K562 (cell line): ENCODE data around the gene PTX3. TPM values are rescaled to one million over a fixed set of nuclear protein-coding genes. Genes with fewer than 3 reads are reported as not detected.

Experiments
- ATAC-seq: fragments of 200-7000 bp; cut with Tn5 transposase; 3 replicates; pipeline ENCODE4 v1.9.1; 2020; ENCODE audit warnings: moderate library complexity
- BruUV-seq: library from RNA; stranded (reverse); fragments of 400-500 nt; replicated peaks from 2 replicates; lab custom pipeline; 2021; lab: Mats Ljungman, UMichigan
- CTCF ChIA-PET: fragments of 300-600 bp; formaldehyde crosslinking; extraction: SDS; loops from one replicate; lab custom pipeline; 2021; ENCODE audit warnings: low intra/inter-chr PET ratio; lab: Yijun Ruan, JAX
- POLR2A ChIA-PET: fragments of 300-600, 350-650 bp; sonication (Branson Sonifier 250); formaldehyde crosslinking; extraction: SDS; loops from one replicate; lab custom pipeline; 2021; ENCODE audit warnings: antibody characterized with exemption, inconsistent platforms; lab: Yijun Ruan, JAX
- DNase-seq, 4 experiments: peaks; one replicate each; pipeline versions ENCODE4 v3.0.0 to v3.0.0-alpha.2; 2011 to 2018; ENCODE audit warnings: low spot score in 3 of 4, mixed read lengths in 3 of 4; ENCODE audit errors: extremely low read depth in 1 of 4
- FAIRE-seq: peaks from 2 replicates; lab custom pipeline; 2011; peaks lifted over from hg19 to GRCh38; lab: Jason Lieb, UNC
- H2AFZ ChIP-seq: 2 replicates; pipeline ENCODE4 v1.6.0; 2011; ENCODE audit warnings: low read depth, low read length, control low read depth, inconsistent platforms
- H3K27ac ChIP-seq: fragments of 200-600 bp; 3 replicates; pipeline ENCODE4 v1.8.0; 2011; ENCODE audit warnings: low read depth, mild to moderate bottlenecking, control low read depth, inconsistent platforms, low read length, moderate library complexity, mixed read lengths; ENCODE audit errors: extremely low read depth
- H3K27me3 ChIP-seq, 2 experiments: fragments of 300-600 bp in 1 of 2; 2 replicates in 1 of 2; 3 replicates in 1 of 2; pipeline versions ENCODE4 v1.6.0 to v1.8.0; 2011; ENCODE audit warnings: inconsistent platforms in 2 of 2, low read length in 2 of 2, mild to moderate bottlenecking in 1 of 2, mixed read lengths in 1 of 2, moderate library complexity in 1 of 2; ENCODE audit not compliant: control insufficient read depth in 2 of 2, insufficient read depth in 2 of 2
- H3K36me3 ChIP-seq: fragments of 300-600 bp; 3 replicates; pipeline ENCODE4 v1.8.0; 2011; ENCODE audit warnings: mild to moderate bottlenecking, low read length, inconsistent platforms; ENCODE audit not compliant: control insufficient read depth, insufficient read depth
- H3K4me1 ChIP-seq, 2 experiments: fragments of 200-600 bp in 1 of 2; replicated peaks in 1 of 2; 2 replicates in 1 of 2; 3 replicates in 1 of 2; pipeline versions ENCODE4 v1.5.1 to v1.8.0; 2011; ENCODE audit warnings: inconsistent platforms in 2 of 2, low read length in 2 of 2, mild to moderate bottlenecking in 1 of 2, mixed read lengths in 1 of 2, moderate library complexity in 1 of 2; ENCODE audit not compliant: control insufficient read depth in 2 of 2, insufficient read depth in 2 of 2
- H3K4me2 ChIP-seq: 2 replicates; pipeline ENCODE4 v1.6.1; 2011; ENCODE audit warnings: low read length, control low read depth, inconsistent platforms, mixed read lengths; ENCODE audit not compliant: insufficient read depth
- H3K4me3 ChIP-seq: fragments of 200-600 bp; sonication (generic), shearing (Covaris generic); 2 replicates; pipeline ENCODE4 v1.5.1; 2016; ENCODE audit warnings: control low read depth, inconsistent platforms
- H3K79me2 ChIP-seq: fragments of 200-600 bp; 3 replicates; pipeline ENCODE4 v1.8.0; 2011; ENCODE audit warnings: low read length, inconsistent platforms; ENCODE audit not compliant: control insufficient read depth, insufficient read depth
- H3K9ac ChIP-seq, 2 experiments: 2 replicates each; pipeline versions ENCODE4 v1.6.0 to v1.6.1; 2011; ENCODE audit warnings: low read depth in 2 of 2, low read length in 2 of 2, control low read depth in 1 of 2, inconsistent platforms in 1 of 2, mild to moderate bottlenecking in 1 of 2, mixed read lengths in 1 of 2; ENCODE audit not compliant: insufficient read depth in 1 of 2
- H3K9me1 ChIP-seq: one replicate; pipeline ENCODE4 v1.6.0; 2011; ENCODE audit warnings: inconsistent platforms, mild to moderate bottlenecking, low read length, moderate library complexity; ENCODE audit not compliant: control insufficient read depth, insufficient read depth
- H3K9me3 ChIP-seq: replicated peaks from 2 replicates; pipeline ENCODE4 v1.5.1; 2011; ENCODE audit warnings: low read depth, low read length, inconsistent platforms; ENCODE audit not compliant: control insufficient read depth, insufficient read depth
- H4K20me1 ChIP-seq: replicated peaks from 2 replicates; pipeline ENCODE4 v1.6.1; 2011; ENCODE audit warnings: low read length, inconsistent platforms, mixed read lengths; ENCODE audit not compliant: control insufficient read depth, insufficient read depth
- BRD4 ChIP-seq: fragments of 200-600 bp; sonication (generic); IDR thresholded peaks from 2 replicates; pipeline ENCODE4 v1.6.1; 2017; ENCODE audit warnings: inconsistent platforms
- GTF2F1 ChIP-seq: IDR thresholded peaks from 2 replicates; pipeline ENCODE4 v1.6.1; 2011; ENCODE audit warnings: low read depth, low read length, improper control_type of control experiment
- KDM1A ChIP-seq, 2 experiments: fragments of 450-650 bp; IDR thresholded peaks; 2 replicates each; pipeline ENCODE4 v1.6.1; 2016; ENCODE audit warnings: mild to moderate bottlenecking in 2 of 2
- KDM5B ChIP-seq: fragments of 200-600 bp; sonication (generic); IDR thresholded peaks from 2 replicates; pipeline ENCODE4 v1.6.1; 2012; ENCODE audit warnings: low read depth, mild to moderate bottlenecking, moderate library complexity, low read length, control low read depth, inconsistent platforms; ENCODE audit not compliant: insufficient replicate concordance
- NCOA1 ChIP-seq: fragments of 450-650 bp; IDR thresholded peaks from 2 replicates; pipeline ENCODE4 v1.6.1; 2016; ENCODE audit warnings: low read depth
- PTBP1 ChIP-seq: fragments of 200-400 bp; formaldehyde crosslinking; IDR thresholded peaks from 2 replicates; pipeline ENCODE4 v1.6.1; 2017; ENCODE audit warnings: low read depth, low read length
- RBM15 ChIP-seq: fragments of 200-400 bp; formaldehyde crosslinking; IDR thresholded peaks from 2 replicates; pipeline ENCODE4 v1.6.1; 2018; ENCODE audit warnings: mild to moderate bottlenecking, low read length, moderate library complexity; ENCODE audit not compliant: insufficient read depth
- SAFB2 ChIP-seq: fragments of 200-400 bp; formaldehyde crosslinking; IDR thresholded peaks from 2 replicates; pipeline ENCODE4 v1.6.1; 2018; ENCODE audit warnings: borderline replicate concordance, low read length, low read depth, moderate library complexity; ENCODE audit not compliant: severe bottlenecking
- ZNF23 ChIP-seq: fragments of 250-450 bp; sonication (Bioruptor Pico); IDR thresholded peaks from 2 replicates; pipeline ENCODE4 v1.4.0; 2020; ENCODE audit warnings: mild to moderate bottlenecking
- ZNF766 ChIP-seq: fragments of 200-800 bp; sonication (Bioruptor generic); conservative IDR thresholded peaks from 2 replicates; pipeline ENCODE4 v1.6.1; 2016; ENCODE audit warnings: missing genetic modification characterization, missing compliant biosample characterization
- WGBS: fragments of 100-300 bp; shearing (Covaris generic); methylation state at CpG from one replicate; pipeline ENCODE4 v1.1.6; 2016; ENCODE audit warnings: low coverage, mixed read lengths; ENCODE audit not compliant: insufficient coverage; ENCODE audit errors: missing lambda C conversion rate; 5-methylcytosine and 5-hydroxymethylcytosine counted together
- in situ Hi-C: fragments of 300-500 bp; cut with MboI; formaldehyde crosslinking; loops from 4 replicates; pipeline ENCODE4 v1.15.0; 2018; ENCODE audit warnings: inconsistent platforms, mixed read lengths
- intact Hi-C: fragments of 100-400 bp; cut with micrococcal nuclease; formaldehyde crosslinking; loops from 2 replicates; pipeline ENCODE4 v1.14.2; 2022
- polyA plus RNA-seq, 8 experiments: library from polyadenylated mRNA; depleted of rRNA in 4 of 8; stranded (reverse) in 5 of 8; unstranded in 3 of 8; fragments of >200 nt; fragmentation: Nextera tagmentation in 2 of 8; fragmentation: Illumina TruSeq in 1 of 8; extraction: Ambion mirVana in 2 of 8; extraction: Trizol in 1 of 8; gene quantifications; 2 replicates each; pipeline versions ENCODE4 v1.2.1 to v1.2.3, GENCODE V29; 2011 to 2014; ENCODE audit warnings: inconsistent platforms in 1 of 8, missing spikeins in 1 of 8
- total RNA-seq, 7 experiments: library from RNA; depleted of rRNA in 6 of 7; stranded (reverse); fragments of >200 nt in 6 of 7; fragmentation: Illumina TruSeq in 2 of 7; extraction: Trizol in 2 of 7; gene quantifications; 2 replicates each; pipeline versions ENCODE4 v1.2.1 to v1.2.3, GENCODE V29; 2011 to 2021; ENCODE audit warnings: low replicate concordance in 1 of 7
- TF ChIP-seq, protein P1 (sequence below): fragments of 450-650 bp; formaldehyde crosslinking; IDR thresholded peaks from 2 replicates; pipeline ENCODE4 v1.4.0; 2022; ENCODE audit warnings: missing genetic modification characterization
- TF ChIP-seq, protein P2 (sequence below): fragments of 250-450 bp; sonication (Bioruptor Pico); IDR thresholded peaks from 2 replicates; pipeline ENCODE4 v1.8.0; 2021; ENCODE audit warnings: mild to moderate bottlenecking, moderate library complexity
- TF ChIP-seq, protein P3 (sequence below): sonication (generic); formaldehyde crosslinking; IDR thresholded peaks from 2 replicates; pipeline ENCODE4 v1.8.0; 2023; ENCODE audit warnings: mild to moderate bottlenecking, missing genetic modification reagents
- TF ChIP-seq, protein P4 (sequence below): sonication (generic); formaldehyde crosslinking; IDR thresholded peaks from 2 replicates; pipeline ENCODE4 v1.8.0; 2022; ENCODE audit warnings: mild to moderate bottlenecking, missing genetic modification reagents, borderline replicate concordance

The PTX3 gene
- total and polyA plus RNA-seq, 9 of the 15 experiments (the other 6 are each of a cell fraction or from before 2014, with no cell fraction given) = 0.04 to 0.33 (median 0.15) TPM; not detected in 2

DNA sequence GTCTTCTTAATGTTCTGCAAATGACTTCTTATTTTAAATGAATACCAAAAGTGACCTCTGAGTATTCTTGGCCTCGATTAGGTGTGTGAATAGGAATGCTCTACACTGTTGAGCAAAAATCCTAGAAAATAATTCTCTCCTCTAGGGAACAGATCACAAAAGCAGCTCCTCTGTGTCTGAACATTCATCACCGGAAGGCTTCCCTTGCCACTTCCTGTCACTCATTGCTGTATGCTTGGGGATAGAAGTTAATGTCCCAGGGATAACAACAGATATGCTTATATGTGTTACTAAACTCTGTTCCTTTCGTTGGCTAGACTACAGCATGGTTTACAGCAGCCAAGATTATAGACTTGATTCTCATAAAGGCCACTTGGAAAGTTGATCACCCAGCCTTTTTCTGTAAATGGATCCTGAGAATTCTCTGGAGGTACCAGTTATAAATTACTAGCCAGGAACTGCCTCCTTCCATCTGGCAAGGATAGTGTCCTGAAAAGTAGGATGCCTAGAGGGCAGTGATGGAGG, 16.0 kb upstream of the PTX3 start:
- intact Hi-C loops (no loop called here), in situ Hi-C loops (no loop called here)
- WGBS = 10% methylated on average over 3 of the region's 3 CpGs
- no peaks in the 10 kb centered on the region for H3K79me2 ChIP-seq
- no peak overlapping the region for H3K4me2 ChIP-seq
- H3K36me3 ChIP-seq = no peaks in the 10 kb centered on the region
- no peaks in the 10 kb centered on the region for H3K9me1 ChIP-seq
- no peak overlapping the region for H3K27ac ChIP-seq
- no peaks in the 10 kb centered on the region for H3K4me1 ChIP-seq
- DNase-seq (no peak), ATAC-seq (no peak), FAIRE-seq (no peak)
- H3K9me3 ChIP-seq = no peaks in the 10 kb centered on the region
- ChIA-PET POLR2A (no interaction called here), CTCF (no interaction called here)
- 0 out of 5 replicates have a peak, but pooled peaks cover 0 to 4% of the 10 kb centered on the region in 2 experiments for H3K27me3 ChIP-seq
- H4K20me1 ChIP-seq = no peaks in the 10 kb centered on the region
- H3K9ac ChIP-seq = no peak overlapping the region
- no TSS peak for BruUV-seq
- H3K4me3 ChIP-seq = no peak overlapping the region
- H2AFZ ChIP-seq = no peak overlapping the region
- no peak for TF ChIP-seq KDM5B
- TF ChIP-seq ZNF23 (CRISPR knock-in tag) = no peak
- no peak for TF ChIP-seq GTF2F1
- TF ChIP-seq, protein P1, sequence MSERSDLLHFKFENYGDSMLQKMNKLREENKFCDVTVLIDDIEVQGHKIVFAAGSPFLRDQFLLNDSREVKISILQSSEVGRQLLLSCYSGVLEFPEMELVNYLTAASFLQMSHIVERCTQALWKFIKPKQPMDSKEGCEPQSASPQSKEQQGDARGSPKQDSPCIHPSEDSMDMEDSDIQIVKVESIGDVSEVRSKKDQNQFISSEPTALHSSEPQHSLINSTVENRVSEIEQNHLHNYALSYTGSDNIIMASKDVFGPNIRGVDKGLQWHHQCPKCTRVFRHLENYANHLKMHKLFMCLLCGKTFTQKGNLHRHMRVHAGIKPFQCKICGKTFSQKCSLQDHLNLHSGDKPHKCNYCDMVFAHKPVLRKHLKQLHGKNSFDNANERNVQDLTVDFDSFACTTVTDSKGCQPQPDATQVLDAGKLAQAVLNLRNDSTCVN (CRISPR knock-in tag) = no peak
- TF ChIP-seq PTBP1 = no peak
- no peak for TF ChIP-seq ZNF766 (CRISPR knock-in tag)
- no peak for TF ChIP-seq NCOA1
- TF ChIP-seq, protein P2, sequence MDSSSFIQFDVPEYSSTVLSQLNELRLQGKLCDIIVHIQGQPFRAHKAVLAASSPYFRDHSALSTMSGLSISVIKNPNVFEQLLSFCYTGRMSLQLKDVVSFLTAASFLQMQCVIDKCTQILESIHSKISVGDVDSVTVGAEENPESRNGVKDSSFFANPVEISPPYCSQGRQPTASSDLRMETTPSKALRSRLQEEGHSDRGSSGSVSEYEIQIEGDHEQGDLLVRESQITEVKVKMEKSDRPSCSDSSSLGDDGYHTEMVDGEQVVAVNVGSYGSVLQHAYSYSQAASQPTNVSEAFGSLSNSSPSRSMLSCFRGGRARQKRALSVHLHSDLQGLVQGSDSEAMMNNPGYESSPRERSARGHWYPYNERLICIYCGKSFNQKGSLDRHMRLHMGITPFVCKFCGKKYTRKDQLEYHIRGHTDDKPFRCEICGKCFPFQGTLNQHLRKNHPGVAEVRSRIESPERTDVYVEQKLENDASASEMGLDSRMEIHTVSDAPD (CRISPR knock-in tag) = no peak
- TF ChIP-seq, protein P3, sequence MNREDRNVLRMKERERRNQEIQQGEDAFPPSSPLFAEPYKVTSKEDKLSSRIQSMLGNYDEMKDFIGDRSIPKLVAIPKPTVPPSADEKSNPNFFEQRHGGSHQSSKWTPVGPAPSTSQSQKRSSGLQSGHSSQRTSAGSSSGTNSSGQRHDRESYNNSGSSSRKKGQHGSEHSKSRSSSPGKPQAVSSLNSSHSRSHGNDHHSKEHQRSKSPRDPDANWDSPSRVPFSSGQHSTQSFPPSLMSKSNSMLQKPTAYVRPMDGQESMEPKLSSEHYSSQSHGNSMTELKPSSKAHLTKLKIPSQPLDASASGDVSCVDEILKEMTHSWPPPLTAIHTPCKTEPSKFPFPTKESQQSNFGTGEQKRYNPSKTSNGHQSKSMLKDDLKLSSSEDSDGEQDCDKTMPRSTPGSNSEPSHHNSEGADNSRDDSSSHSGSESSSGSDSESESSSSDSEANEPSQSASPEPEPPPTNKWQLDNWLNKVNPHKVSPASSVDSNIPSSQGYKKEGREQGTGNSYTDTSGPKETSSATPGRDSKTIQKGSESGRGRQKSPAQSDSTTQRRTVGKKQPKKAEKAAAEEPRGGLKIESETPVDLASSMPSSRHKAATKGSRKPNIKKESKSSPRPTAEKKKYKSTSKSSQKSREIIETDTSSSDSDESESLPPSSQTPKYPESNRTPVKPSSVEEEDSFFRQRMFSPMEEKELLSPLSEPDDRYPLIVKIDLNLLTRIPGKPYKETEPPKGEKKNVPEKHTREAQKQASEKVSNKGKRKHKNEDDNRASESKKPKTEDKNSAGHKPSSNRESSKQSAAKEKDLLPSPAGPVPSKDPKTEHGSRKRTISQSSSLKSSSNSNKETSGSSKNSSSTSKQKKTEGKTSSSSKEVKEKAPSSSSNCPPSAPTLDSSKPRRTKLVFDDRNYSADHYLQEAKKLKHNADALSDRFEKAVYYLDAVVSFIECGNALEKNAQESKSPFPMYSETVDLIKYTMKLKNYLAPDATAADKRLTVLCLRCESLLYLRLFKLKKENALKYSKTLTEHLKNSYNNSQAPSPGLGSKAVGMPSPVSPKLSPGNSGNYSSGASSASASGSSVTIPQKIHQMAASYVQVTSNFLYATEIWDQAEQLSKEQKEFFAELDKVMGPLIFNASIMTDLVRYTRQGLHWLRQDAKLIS = no peak
- TF ChIP-seq BRD4 = no peak
- no peak for TF ChIP-seq RBM15
- TF ChIP-seq KDM1A (IDR thresholded peaks at IDR 0.05) = no peak
- TF ChIP-seq, protein P4, sequence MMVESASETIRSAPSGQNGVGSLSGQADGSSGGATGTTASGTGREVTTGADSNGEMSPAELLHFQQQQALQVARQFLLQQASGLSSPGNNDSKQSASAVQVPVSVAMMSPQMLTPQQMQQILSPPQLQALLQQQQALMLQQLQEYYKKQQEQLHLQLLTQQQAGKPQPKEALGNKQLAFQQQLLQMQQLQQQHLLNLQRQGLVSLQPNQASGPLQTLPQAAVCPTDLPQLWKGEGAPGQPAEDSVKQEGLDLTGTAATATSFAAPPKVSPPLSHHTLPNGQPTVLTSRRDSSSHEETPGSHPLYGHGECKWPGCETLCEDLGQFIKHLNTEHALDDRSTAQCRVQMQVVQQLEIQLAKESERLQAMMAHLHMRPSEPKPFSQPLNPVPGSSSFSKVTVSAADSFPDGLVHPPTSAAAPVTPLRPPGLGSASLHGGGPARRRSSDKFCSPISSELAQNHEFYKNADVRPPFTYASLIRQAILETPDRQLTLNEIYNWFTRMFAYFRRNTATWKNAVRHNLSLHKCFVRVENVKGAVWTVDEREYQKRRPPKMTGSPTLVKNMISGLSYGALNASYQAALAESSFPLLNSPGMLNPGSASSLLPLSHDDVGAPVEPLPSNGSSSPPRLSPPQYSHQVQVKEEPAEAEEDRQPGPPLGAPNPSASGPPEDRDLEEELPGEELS (CRISPR knock-in tag) = no peak
- no peak for TF ChIP-seq SAFB2
